Measurements from ENCODE around the gene ABCF1. TPM values are rescaled to one million over a fixed set of nuclear protein-coding genes. Genes with fewer than 3 reads are reported as not detected.
"Not testable (repeated sequence)": the region's sequence is repeated elsewhere in the genome, so short reads cannot be mapped to it uniquely, and the experiment has no call there.

ABCF1 gene
- total RNA-seq: 93.7 and 94.5 TPM in 2 replicates

- ATAC-seq (ENCODE audit: low read depth): peak; percentile 95
- peaks cover 30% of the 10 kb centered on the region for H3K36me3 Mint-ChIP-seq (ENCODE audit: low read depth)
- TF ChIP-seq CTCF (IDR thresholded peaks at IDR 0.05): no peak
- peak within 1 kb of the TSS; percentile 99 for H3K4me3 Mint-ChIP-seq
- H3K27me3 Mint-ChIP-seq: no peaks in the 10 kb centered on the region
- intact Hi-C loops (cut with micrococcal nuclease): loop anchor here (1.0 kb wide), 3 partner anchors 15 to 76 kb away; partner anchors contain the start of genes C6orf136, GNL1, MRPS18B and PPP1R10
- CTCF ChIA-PET: interaction anchor here (1.1 to 2.7 kb wide), 4 partner anchors 30 to 160 kb away, joined by 3 to 17 read pairs (median 8); no protein-coding TSS in a partner anchor
- DNase-seq: peak; percentile 100
- H3K9me3 Mint-ChIP-seq: no peaks in the 10 kb centered on the region
- H3K27ac Mint-ChIP-seq: peak within 1 kb of the TSS; percentile 96
- POLR2A ChIA-PET: interaction anchor here (0.6 to 3.3 kb wide), 26 partner anchors 11 to 1163 kb away, joined by 3 to 63 read pairs (median 5); partner anchors contain the start of genes DHX16, GNL1, MDC1 and MRPS18B
- peaks cover 53% of the 10 kb centered on the region for H3K4me1 Mint-ChIP-seq
Measured at GRCh38 chr6:30571075-30571761, at the start of gene ABCF1. Gene ABCF1, plus strand, starts transcription at chr6:30571442. Its CDS starts 46 bp downstream, at chr6:30571488.

GRCh38 chr6:30521952-30522351 lies 49.3 kb upstream of the ABCF1 start:
- ChIA-PET POLR2A (interaction anchor here (0.8 to 5.8 kb wide), 7 partner anchors 8 to 29 kb away, joined by 4 to 44 read pairs (median 11); no protein-coding TSS in a partner anchor), CTCF (interaction anchor here (1.3 to 1.7 kb wide), 3 partner anchors 10 to 29 kb away, joined by 3 to 5 read pairs (median 5); no protein-coding TSS in a partner anchor)
- DNase-seq; intact Hi-C loops (cut with micrococcal nuclease); ATAC-seq (ENCODE audit: low read depth); H3K27me3 Mint-ChIP-seq; H3K36me3 Mint-ChIP-seq (ENCODE audit: low read depth); H3K9me3 Mint-ChIP-seq: not testable (repeated sequence)
- H3K4me1 Mint-ChIP-seq: peaks cover 76% of the 10 kb centered on the region
- H3K27ac Mint-ChIP-seq: peak overlapping the region; percentile 83
- peak overlapping the region; percentile 8 for H3K4me3 Mint-ChIP-seq

DNA sequence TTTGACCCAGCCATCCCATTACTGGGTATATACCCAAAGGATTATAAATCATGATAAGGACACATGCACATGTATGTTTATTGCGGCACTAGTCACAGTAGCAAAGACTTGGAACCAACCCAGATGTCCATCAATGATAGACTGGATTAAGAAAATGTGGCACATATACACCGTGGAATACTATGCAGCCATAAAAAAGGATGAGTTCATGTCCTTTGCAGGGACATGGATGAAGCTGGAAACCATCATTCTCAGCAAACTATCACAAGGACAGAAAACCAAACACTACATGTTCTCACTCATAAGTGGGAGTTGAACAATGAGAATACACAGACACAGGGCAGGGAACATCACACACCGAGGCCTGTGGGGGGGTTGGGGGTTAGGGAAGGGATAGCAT lies 44.8 kb upstream of the ABCF1 start:
- CTCF ChIA-PET: not testable (repeated sequence)
- POLR2A ChIA-PET: interaction anchor here (5.8 to 7.2 kb wide), 3 partner anchors 12 to 34 kb away, joined by 44 to 458 read pairs (median 352); partner anchors contain the start of gene HLA-E
- H3K4me3 Mint-ChIP-seq: peak overlapping the region; percentile 19

GRCh38 chr6:30529349-30529875 lies 41.8 kb upstream of the ABCF1 start:
- POLR2A ChIA-PET: interaction anchor here (0.8 to 7.2 kb wide), 14 partner anchors 8 to 188 kb away, joined by 3 to 458 read pairs (median 8); partner anchors contain the start of genes GNL1, HLA-E, MDC1 and MRPS18B
- not testable (repeated sequence) for H3K9me3 Mint-ChIP-seq; H3K36me3 Mint-ChIP-seq (ENCODE audit: low read depth); H3K27me3 Mint-ChIP-seq
- Mint-ChIP-seq H3K27ac (peak overlapping the region; percentile 95), H3K4me3 (peak overlapping the region; percentile 12), H3K4me1 (peaks cover 78% of the 10 kb centered on the region)
- peak; percentile 32 for DNase-seq
- intact Hi-C loops (cut with micrococcal nuclease): loop anchor here (1.0 to 2.0 kb wide), 3 partner anchors 13 to 20 kb away; no protein-coding TSS in a partner anchor
- CTCF ChIA-PET: interaction anchor here (0.6 to 4.8 kb wide), 7 partner anchors 12 to 50 kb away, joined by 3 to 113 read pairs (median 6); no protein-coding TSS in a partner anchor
- ATAC-seq (ENCODE audit: low read depth): peak; percentile 48

More for the DNA sequence above, 44.8 kb upstream of the ABCF1 start:
- intact Hi-C loops (cut with micrococcal nuclease); DNase-seq; H3K27me3 Mint-ChIP-seq; H3K36me3 Mint-ChIP-seq (ENCODE audit: low read depth); H3K9me3 Mint-ChIP-seq; ATAC-seq (ENCODE audit: low read depth): not testable (repeated sequence)
- Mint-ChIP-seq H3K4me1 (peaks cover 87% of the 10 kb centered on the region), H3K27ac (peak overlapping the region; percentile 72)

GRCh38 chr6:30530014-30530413 lies 41.2 kb upstream of the ABCF1 start:
- ATAC-seq (ENCODE audit: low read depth): no peak
- intact Hi-C loops (cut with micrococcal nuclease): no loop called here
- peak overlapping the region; percentile 95 for H3K27ac Mint-ChIP-seq
- DNase-seq: no peak
- ChIA-PET POLR2A (interaction anchor here (0.8 to 7.2 kb wide), 13 partner anchors 9 to 187 kb away, joined by 3 to 458 read pairs (median 9); partner anchors contain the start of genes GNL1, HLA-E, MDC1 and PRR3), CTCF (interaction anchor here (0.8 to 4.8 kb wide), 6 partner anchors 11 to 51 kb away, joined by 3 to 113 read pairs (median 6); no protein-coding TSS in a partner anchor)
- peaks cover 72% of the 10 kb centered on the region for H3K4me1 Mint-ChIP-seq
- H3K36me3 Mint-ChIP-seq (ENCODE audit: low read depth): no peaks in the 10 kb centered on the region
- no peaks in the 10 kb centered on the region for H3K9me3 Mint-ChIP-seq
- H3K27me3 Mint-ChIP-seq: no peaks in the 10 kb centered on the region
- H3K4me3 Mint-ChIP-seq: peak overlapping the region; percentile 12
- no peak for TF ChIP-seq CTCF (IDR thresholded peaks at IDR 0.05)

- Mint-ChIP-seq H3K27ac (peak overlapping the region; percentile 85), H3K4me3 (no peak overlapping the region), H3K27me3 (no peaks in the 10 kb centered on the region), H3K9me3 (no peaks in the 10 kb centered on the region), H3K4me1 (peaks cover 45% of the 10 kb centered on the region), H3K36me3 (ENCODE audit: low read depth) (no peaks in the 10 kb centered on the region)
- POLR2A ChIA-PET: interaction anchor here (1.8 to 6.8 kb wide), 3 partner anchors 22 to 41 kb away, joined by 24 to 458 read pairs (median 38); partner anchors contain the start of gene HLA-E
- intact Hi-C loops (cut with micrococcal nuclease): no loop called here
- CTCF ChIA-PET: interaction anchor here (1.4 to 4.8 kb wide), 5 partner anchors 8 to 48 kb away, joined by 6 to 113 read pairs (median 43); no protein-coding TSS in a partner anchor
- ATAC-seq (ENCODE audit: low read depth) (no peak), DNase-seq (no peak)
- no peak for TF ChIP-seq CTCF (IDR thresholded peaks at IDR 0.05)
Measured at GRCh38 chr6:30533460-30534294, 37.6 kb upstream of the ABCF1 start.
